Astrocyte of the spinal cord (primary cell): ENCODE data around the gene SLC25A53.

Experiments
- DNase-seq: peaks from one replicate; pipeline ENCODE4 v3.0.0; 2011; ENCODE audit warnings: low read depth, low spot score
- H3K4me3 ChIP-seq: 2 replicates; pipeline ENCODE4 v1.5.1; 2011; ENCODE audit warnings: low read depth, mild to moderate bottlenecking, low read length, moderate library complexity
- in situ Hi-C: cut with HindIII; loops from 2 replicates; pipeline ENCODE4 v1.10.0; 2017; ENCODE audit warnings: low sequenced_read_pairs
- TF ChIP-seq, protein P1 (sequence below): IDR thresholded peaks from 2 replicates; pipeline ENCODE4 v1.5.1; 2012; ENCODE audit warnings: low read depth, mild to moderate bottlenecking, low read length, inconsistent platforms

The SLC25A53 gene

DNA sequence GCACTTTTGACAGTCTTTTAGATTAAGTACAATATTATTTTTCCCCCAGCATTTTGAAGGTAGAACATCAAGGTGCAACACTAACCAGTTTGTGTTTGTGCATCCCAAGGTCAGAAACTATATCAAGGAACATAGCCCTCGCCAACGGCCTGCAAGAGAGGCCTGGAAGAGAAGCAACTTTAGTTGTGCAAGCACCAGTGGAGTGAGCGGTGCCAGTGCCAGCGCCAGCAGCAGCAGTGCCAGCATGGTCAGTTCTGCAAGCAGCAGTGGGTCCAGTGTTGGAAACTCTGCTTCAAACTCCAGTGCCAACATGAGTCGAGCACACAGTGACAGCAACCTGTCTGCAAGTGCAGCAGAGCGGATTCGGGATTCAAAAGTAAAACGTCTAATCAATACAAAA is 31.1 kb upstream of the SLC25A53 start:
- H3K4me3 ChIP-seq = no peak overlapping the region
- TF ChIP-seq, protein P1, sequence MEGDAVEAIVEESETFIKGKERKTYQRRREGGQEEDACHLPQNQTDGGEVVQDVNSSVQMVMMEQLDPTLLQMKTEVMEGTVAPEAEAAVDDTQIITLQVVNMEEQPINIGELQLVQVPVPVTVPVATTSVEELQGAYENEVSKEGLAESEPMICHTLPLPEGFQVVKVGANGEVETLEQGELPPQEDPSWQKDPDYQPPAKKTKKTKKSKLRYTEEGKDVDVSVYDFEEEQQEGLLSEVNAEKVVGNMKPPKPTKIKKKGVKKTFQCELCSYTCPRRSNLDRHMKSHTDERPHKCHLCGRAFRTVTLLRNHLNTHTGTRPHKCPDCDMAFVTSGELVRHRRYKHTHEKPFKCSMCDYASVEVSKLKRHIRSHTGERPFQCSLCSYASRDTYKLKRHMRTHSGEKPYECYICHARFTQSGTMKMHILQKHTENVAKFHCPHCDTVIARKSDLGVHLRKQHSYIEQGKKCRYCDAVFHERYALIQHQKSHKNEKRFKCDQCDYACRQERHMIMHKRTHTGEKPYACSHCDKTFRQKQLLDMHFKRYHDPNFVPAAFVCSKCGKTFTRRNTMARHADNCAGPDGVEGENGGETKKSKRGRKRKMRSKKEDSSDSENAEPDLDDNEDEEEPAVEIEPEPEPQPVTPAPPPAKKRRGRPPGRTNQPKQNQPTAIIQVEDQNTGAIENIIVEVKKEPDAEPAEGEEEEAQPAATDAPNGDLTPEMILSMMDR = no peak
- in situ Hi-C loops = no loop called here
- DNase-seq = no peak

DNA sequence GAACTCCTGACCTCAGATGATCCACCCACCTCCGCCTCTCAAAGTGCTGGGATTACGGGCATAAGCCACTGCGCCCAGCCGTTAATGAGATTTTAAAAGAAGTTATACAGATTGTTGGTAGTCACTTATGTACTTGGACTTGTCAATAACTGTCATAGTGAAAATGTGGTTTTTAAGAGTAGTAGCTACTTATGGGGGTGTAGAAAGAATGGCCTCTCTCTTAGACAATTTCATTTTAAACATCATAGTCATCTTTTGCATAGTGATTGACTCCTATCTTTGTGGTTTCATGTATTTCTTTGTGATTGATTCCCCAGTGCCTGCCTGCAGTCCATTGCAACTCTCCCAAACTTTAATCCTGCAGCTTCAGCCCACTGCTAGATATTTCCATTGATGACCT is 26.9 kb upstream of the SLC25A53 start:
- DNase-seq = no peak
- in situ Hi-C loops = no loop called here
- H3K4me3 ChIP-seq = no peak overlapping the region
- TF ChIP-seq, protein P1 = no peak

DNA sequence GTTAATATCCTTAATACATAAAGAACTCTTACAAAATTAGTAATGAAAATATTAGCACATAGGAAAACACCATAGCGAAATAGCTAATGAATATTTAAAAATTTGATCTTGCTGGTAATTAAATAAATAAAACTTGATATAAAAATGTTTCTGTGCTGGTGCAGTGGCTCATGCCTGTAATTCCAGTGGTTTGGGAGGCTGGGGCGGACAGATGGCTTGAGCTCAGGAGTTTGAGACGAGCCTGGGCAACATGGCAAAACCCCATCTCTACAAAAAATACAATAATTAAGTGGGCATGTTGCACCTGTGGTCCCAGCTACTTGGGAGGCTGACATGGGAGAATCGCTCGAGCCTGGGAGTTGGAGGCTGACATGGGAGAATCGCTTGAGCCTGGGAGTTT is 17.0 kb upstream of the SLC25A53 start:
- DNase-seq = no peak
- TF ChIP-seq, protein P1 = no peak
- H3K4me3 ChIP-seq = no peak overlapping the region
- in situ Hi-C loops = no loop called here

DNA sequence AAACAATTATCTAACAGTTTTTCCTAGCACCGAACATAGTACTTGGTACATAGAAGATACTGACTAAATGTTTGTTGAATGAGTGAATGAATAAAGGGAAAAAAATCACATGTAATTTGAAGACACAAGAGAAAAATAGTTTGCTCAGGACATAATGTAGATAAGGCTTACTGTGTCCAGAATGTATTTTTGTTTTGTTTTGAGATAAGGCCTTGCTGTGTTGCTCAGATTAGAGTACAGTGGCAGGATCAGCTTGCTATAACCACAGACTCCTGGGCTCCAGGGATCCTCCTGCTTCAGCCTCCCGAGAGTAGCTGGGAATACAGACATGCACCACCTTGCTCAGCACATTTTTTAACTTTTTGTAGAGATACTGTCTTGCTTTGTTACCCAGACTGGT is 16.0 kb upstream of the SLC25A53 start:
- TF ChIP-seq, protein P1 = no peak
- in situ Hi-C loops = no loop called here
- no peak for DNase-seq
- no peak overlapping the region for H3K4me3 ChIP-seq

- DNase-seq = no peak
- H3K4me3 ChIP-seq = no peak overlapping the region
- in situ Hi-C loops = no loop called here
- TF ChIP-seq, protein P1 = no peak
Measured at GRCh38 chrX:104172121-104172520, 15.3 kb upstream of the SLC25A53 start.

DNA sequence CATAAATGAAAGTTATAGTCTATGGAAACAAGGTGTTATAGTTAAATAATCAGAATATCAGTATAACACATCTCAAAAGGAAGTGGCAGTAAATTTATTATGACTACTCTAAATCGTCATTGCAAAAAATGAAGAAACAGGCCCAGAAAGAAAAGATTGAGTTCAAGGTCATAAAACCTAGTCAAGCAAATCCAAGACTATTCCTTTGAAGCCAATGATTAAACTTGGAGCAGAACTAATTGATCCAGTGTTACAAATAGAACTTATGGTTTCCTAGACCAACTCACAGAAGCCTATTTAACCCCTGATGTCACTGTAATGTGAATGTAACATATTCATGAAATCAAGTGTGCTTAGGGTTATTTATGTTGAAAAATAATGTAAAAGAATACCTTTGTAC is 11.3 kb upstream of the SLC25A53 start:
- DNase-seq = no peak
- in situ Hi-C loops = no loop called here
- no peak overlapping the region for H3K4me3 ChIP-seq
- TF ChIP-seq, protein P1 = no peak
